ENCODE results near the gene DHRS3.

The DHRS3 gene

GRCh38 chr1:12552951-12553921, 64.8 kb downstream of the DHRS3 start:
- DNase-seq (ENCODE audit: low read depth), result no peak

- DNase-seq (ENCODE audit: low read depth), result no peak
These were observed 65.7 kb downstream of the DHRS3 start for GRCh38 chr1:12552111-12552888.

GRCh38 chr1:12551584-12551983, 66.4 kb downstream of the DHRS3 start:
- no peak for DNase-seq (ENCODE audit: low read depth)

GRCh38 chr1:12549460-12550349, 68.3 kb downstream of the DHRS3 start:
- DNase-seq (ENCODE audit: low read depth), result peak; percentile 91

GRCh38 chr1:12548973-12549459, 69.0 kb downstream of the DHRS3 start:
- DNase-seq (ENCODE audit: low read depth), result no peak

GRCh38 chr1:12548279-12548972, 69.6 kb downstream of the DHRS3 start:
- no peak for DNase-seq (ENCODE audit: low read depth)

- no peak for DNase-seq (ENCODE audit: low read depth)
These were observed 70.3 kb downstream of the DHRS3 start for GRCh38 chr1:12547586-12548225.

- DNase-seq (ENCODE audit: low read depth), result no peak
These were observed 71.0 kb downstream of the DHRS3 start for GRCh38 chr1:12546771-12547585.

GRCh38 chr1:12544992-12545391, 73.0 kb downstream of the DHRS3 start:
- no peak for DNase-seq (ENCODE audit: low read depth)

GRCh38 chr1:12544357-12544756, 73.7 kb downstream of the DHRS3 start:
- no peak for DNase-seq (ENCODE audit: low read depth)

- no peak for DNase-seq (ENCODE audit: low read depth)
These were observed 74.3 kb downstream of the DHRS3 start for GRCh38 chr1:12543740-12544154.

GRCh38 chr1:12542616-12543592, 75.1 kb downstream of the DHRS3 start:
- no peak for DNase-seq (ENCODE audit: low read depth)

- no peak for DNase-seq (ENCODE audit: low read depth)
These were observed 75.9 kb downstream of the DHRS3 start for GRCh38 chr1:12542138-12542465.

GRCh38 chr1:12541274-12542137, 76.5 kb downstream of the DHRS3 start:
- peak; percentile 88 for DNase-seq (ENCODE audit: low read depth)

GRCh38 chr1:12540580-12541273, 77.3 kb downstream of the DHRS3 start:
- DNase-seq (ENCODE audit: low read depth), result no peak

GRCh38 chr1:12539705-12540579, 78.1 kb downstream of the DHRS3 start:
- DNase-seq (ENCODE audit: low read depth), result peak; percentile 98

Data from non-pigmented ciliary epithelial cell (primary cell).